K562 (cell line): ENCODE measurements around the gene ZC3H10. TPM values are rescaled to one million over a fixed set of nuclear protein-coding genes. Genes with fewer than 3 reads are reported as not detected.

Source experiments
- ATAC-seq: fragments of 200-7000 bp; cut with Tn5 transposase; 3 replicates; pipeline ENCODE4 v1.9.1; 2020; ENCODE audit warnings: moderate library complexity
- BruUV-seq: library from RNA; stranded (reverse); fragments of 400-500 nt; replicated peaks from 2 replicates; lab custom pipeline; 2021; lab: Mats Ljungman, UMichigan
- CTCF ChIA-PET: fragments of 300-600 bp; formaldehyde crosslinking; extraction: SDS; loops from one replicate; lab custom pipeline; 2021; ENCODE audit warnings: low intra/inter-chr PET ratio; lab: Yijun Ruan, JAX
- POLR2A ChIA-PET: fragments of 300-600, 350-650 bp; sonication (Branson Sonifier 250); formaldehyde crosslinking; extraction: SDS; loops from one replicate; lab custom pipeline; 2021; ENCODE audit warnings: antibody characterized with exemption, inconsistent platforms; lab: Yijun Ruan, JAX
- DNase-seq, 4 experiments: peaks; one replicate each; pipeline versions ENCODE4 v3.0.0 to v3.0.0-alpha.2; 2011 to 2018; ENCODE audit warnings: low spot score in 3 of 4, mixed read lengths in 3 of 4; ENCODE audit errors: extremely low read depth in 1 of 4
- FAIRE-seq: peaks from 2 replicates; lab custom pipeline; 2011; peaks lifted over from hg19 to GRCh38; lab: Jason Lieb, UNC
- H2AFZ ChIP-seq: 2 replicates; pipeline ENCODE4 v1.6.0; 2011; ENCODE audit warnings: low read depth, low read length, control low read depth, inconsistent platforms
- H3K27ac ChIP-seq: fragments of 200-600 bp; 3 replicates; pipeline ENCODE4 v1.8.0; 2011; ENCODE audit warnings: low read depth, mild to moderate bottlenecking, control low read depth, inconsistent platforms, low read length, moderate library complexity, mixed read lengths; ENCODE audit errors: extremely low read depth
- H3K27me3 ChIP-seq, 2 experiments: fragments of 300-600 bp in 1 of 2; 2 replicates in 1 of 2; 3 replicates in 1 of 2; pipeline versions ENCODE4 v1.6.0 to v1.8.0; 2011; ENCODE audit warnings: inconsistent platforms in 2 of 2, low read length in 2 of 2, mild to moderate bottlenecking in 1 of 2, mixed read lengths in 1 of 2, moderate library complexity in 1 of 2; ENCODE audit not compliant: control insufficient read depth in 2 of 2, insufficient read depth in 2 of 2
- H3K36me3 ChIP-seq: fragments of 300-600 bp; 3 replicates; pipeline ENCODE4 v1.8.0; 2011; ENCODE audit warnings: mild to moderate bottlenecking, low read length, inconsistent platforms; ENCODE audit not compliant: control insufficient read depth, insufficient read depth
- H3K4me1 ChIP-seq, 2 experiments: fragments of 200-600 bp in 1 of 2; replicated peaks in 1 of 2; 2 replicates in 1 of 2; 3 replicates in 1 of 2; pipeline versions ENCODE4 v1.5.1 to v1.8.0; 2011; ENCODE audit warnings: inconsistent platforms in 2 of 2, low read length in 2 of 2, mild to moderate bottlenecking in 1 of 2, mixed read lengths in 1 of 2, moderate library complexity in 1 of 2; ENCODE audit not compliant: control insufficient read depth in 2 of 2, insufficient read depth in 2 of 2
- H3K4me2 ChIP-seq: 2 replicates; pipeline ENCODE4 v1.6.1; 2011; ENCODE audit warnings: low read length, control low read depth, inconsistent platforms, mixed read lengths; ENCODE audit not compliant: insufficient read depth
- H3K4me3 ChIP-seq: fragments of 200-600 bp; sonication (generic), shearing (Covaris generic); 2 replicates; pipeline ENCODE4 v1.5.1; 2016; ENCODE audit warnings: control low read depth, inconsistent platforms
- H3K79me2 ChIP-seq: fragments of 200-600 bp; 3 replicates; pipeline ENCODE4 v1.8.0; 2011; ENCODE audit warnings: low read length, inconsistent platforms; ENCODE audit not compliant: control insufficient read depth, insufficient read depth
- H3K9ac ChIP-seq, 2 experiments: 2 replicates each; pipeline versions ENCODE4 v1.6.0 to v1.6.1; 2011; ENCODE audit warnings: low read depth in 2 of 2, low read length in 2 of 2, control low read depth in 1 of 2, inconsistent platforms in 1 of 2, mild to moderate bottlenecking in 1 of 2, mixed read lengths in 1 of 2; ENCODE audit not compliant: insufficient read depth in 1 of 2
- H3K9me1 ChIP-seq: one replicate; pipeline ENCODE4 v1.6.0; 2011; ENCODE audit warnings: inconsistent platforms, mild to moderate bottlenecking, low read length, moderate library complexity; ENCODE audit not compliant: control insufficient read depth, insufficient read depth
- H3K9me3 ChIP-seq: replicated peaks from 2 replicates; pipeline ENCODE4 v1.5.1; 2011; ENCODE audit warnings: low read depth, low read length, inconsistent platforms; ENCODE audit not compliant: control insufficient read depth, insufficient read depth
- H4K20me1 ChIP-seq: replicated peaks from 2 replicates; pipeline ENCODE4 v1.6.1; 2011; ENCODE audit warnings: low read length, inconsistent platforms, mixed read lengths; ENCODE audit not compliant: control insufficient read depth, insufficient read depth
- RBM34 ChIP-seq: fragments of 200-400 bp; formaldehyde crosslinking; IDR thresholded peaks from 2 replicates; pipeline ENCODE4 v1.6.1; 2018; ENCODE audit warnings: low read length, borderline replicate concordance; ENCODE audit not compliant: insufficient read depth
- ZNF408 ChIP-seq: fragments of 250-450 bp; sonication (Bioruptor Pico); IDR thresholded peaks from 2 replicates; pipeline ENCODE4 v1.4.0; 2020; ENCODE audit warnings: low read depth, mild to moderate bottlenecking, moderate library complexity
- ZSCAN29 ChIP-seq: fragments of 450-650 bp; IDR thresholded peaks from 2 replicates; pipeline ENCODE4 v1.6.1; 2017
- WGBS: fragments of 100-300 bp; shearing (Covaris generic); methylation state at CpG from one replicate; pipeline ENCODE4 v1.1.6; 2016; ENCODE audit warnings: low coverage, mixed read lengths; ENCODE audit not compliant: insufficient coverage; ENCODE audit errors: missing lambda C conversion rate; 5-methylcytosine and 5-hydroxymethylcytosine counted together
- in situ Hi-C: fragments of 300-500 bp; cut with MboI; formaldehyde crosslinking; loops from 4 replicates; pipeline ENCODE4 v1.15.0; 2018; ENCODE audit warnings: inconsistent platforms, mixed read lengths
- intact Hi-C: fragments of 100-400 bp; cut with micrococcal nuclease; formaldehyde crosslinking; loops from 2 replicates; pipeline ENCODE4 v1.14.2; 2022
- polyA plus RNA-seq, 8 experiments: library from polyadenylated mRNA; depleted of rRNA in 4 of 8; stranded (reverse) in 5 of 8; unstranded in 3 of 8; fragments of >200 nt; fragmentation: Nextera tagmentation in 2 of 8; fragmentation: Illumina TruSeq in 1 of 8; extraction: Ambion mirVana in 2 of 8; extraction: Trizol in 1 of 8; gene quantifications; 2 replicates each; pipeline versions ENCODE4 v1.2.1 to v1.2.3, GENCODE V29; 2011 to 2014; ENCODE audit warnings: inconsistent platforms in 1 of 8, missing spikeins in 1 of 8
- total RNA-seq, 7 experiments: library from RNA; depleted of rRNA in 6 of 7; stranded (reverse); fragments of >200 nt in 6 of 7; fragmentation: Illumina TruSeq in 2 of 7; extraction: Trizol in 2 of 7; gene quantifications; 2 replicates each; pipeline versions ENCODE4 v1.2.1 to v1.2.3, GENCODE V29; 2011 to 2021; ENCODE audit warnings: low replicate concordance in 1 of 7
- TF ChIP-seq, protein P1 (sequence below): IDR thresholded peaks from 2 replicates; pipeline ENCODE4 v1.6.1; 2014; ENCODE audit warnings: antibody characterized with exemption

ZC3H10 gene
- total and polyA plus RNA-seq, 9 of the 15 experiments (the other 6 are each of a cell fraction or from before 2014, with no cell fraction given) = 0.31 to 4.1 (median 1.6) TPM

DNA sequence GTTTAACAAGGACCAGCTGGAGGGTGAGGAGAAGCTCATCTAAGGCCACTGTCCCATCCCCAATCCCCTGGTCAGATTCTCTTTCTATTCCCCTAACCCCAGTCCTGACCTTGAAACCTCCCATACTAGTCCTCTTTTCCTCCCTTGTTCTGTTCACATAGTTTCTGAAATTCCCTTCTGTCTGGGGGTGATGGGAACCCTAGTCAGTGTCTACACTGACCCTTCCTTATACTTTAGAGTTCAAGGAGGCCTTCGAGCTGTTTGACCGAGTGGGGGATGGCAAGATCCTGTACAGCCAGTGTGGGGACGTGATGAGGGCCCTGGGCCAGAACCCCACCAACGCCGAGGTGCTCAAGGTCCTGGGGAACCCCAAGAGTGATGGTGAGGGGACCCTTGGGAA is 36.8 kb downstream of the ZC3H10 start:
- FAIRE-seq (no peak), DNase-seq (no peak), ATAC-seq (no peak)
- intact Hi-C loops (loop anchor here (5.0 kb wide), 1 partner anchor 38 kb away; the partner anchor contains the start of genes RPL41 and ZC3H10), in situ Hi-C loops (no loop called here)
- peaks cover 50% of the 10 kb centered on the region for H3K79me2 ChIP-seq
- no TSS peak for BruUV-seq
- peak overlapping the region; percentile 74 for H3K27ac ChIP-seq
- peak overlapping the region; percentile 53 to 55; a peak in 2 of 4 replicates for H3K9ac ChIP-seq
- peaks cover 28% of the 10 kb centered on the region for H3K36me3 ChIP-seq
- H3K4me3 ChIP-seq = no peak overlapping the region
- H3K9me1 ChIP-seq = peaks cover 2% of the 10 kb centered on the region
- TF ChIP-seq ZSCAN29 (peak; percentile 53; the same call in 1 of the 2 replicates), RBM34 (no peak), ZNF408 (CRISPR knock-in tag) (no peak)
- TF ChIP-seq, protein P1, sequence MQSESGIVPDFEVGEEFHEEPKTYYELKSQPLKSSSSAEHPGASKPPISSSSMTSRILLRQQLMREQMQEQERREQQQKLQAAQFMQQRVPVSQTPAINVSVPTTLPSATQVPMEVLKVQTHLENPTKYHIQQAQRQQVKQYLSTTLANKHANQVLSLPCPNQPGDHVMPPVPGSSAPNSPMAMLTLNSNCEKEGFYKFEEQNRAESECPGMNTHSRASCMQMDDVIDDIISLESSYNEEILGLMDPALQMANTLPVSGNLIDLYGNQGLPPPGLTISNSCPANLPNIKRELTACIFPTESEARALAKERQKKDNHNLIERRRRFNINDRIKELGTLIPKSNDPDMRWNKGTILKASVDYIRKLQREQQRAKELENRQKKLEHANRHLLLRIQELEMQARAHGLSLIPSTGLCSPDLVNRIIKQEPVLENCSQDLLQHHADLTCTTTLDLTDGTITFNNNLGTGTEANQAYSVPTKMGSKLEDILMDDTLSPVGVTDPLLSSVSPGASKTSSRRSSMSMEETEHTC = no peak
- ChIA-PET POLR2A (interaction anchor here (0.7 to 3.2 kb wide), 10 partner anchors 8 to 37 kb away, joined by 3 to 16 read pairs (median 4); partner anchors contain the start of genes SMARCC2 and ZC3H10), CTCF (no interaction called here)
- H3K27me3 ChIP-seq = no peaks in the 10 kb centered on the region
- H4K20me1 ChIP-seq = peaks cover 9% of the 10 kb centered on the region; the same call in 1 of the 2 replicates
- peaks cover 44 to 45% of the 10 kb centered on the region in 2 experiments; a peak in 4 of 5 replicates for H3K4me1 ChIP-seq
- no peak overlapping the region for H2AFZ ChIP-seq
- peak overlapping the region; percentile 91 for H3K4me2 ChIP-seq
- H3K9me3 ChIP-seq = no peaks in the 10 kb centered on the region
- WGBS = 74% methylated on average over 5 of the region's 5 CpGs
